ENCODE measurements around the gene ICAM3. TPM values are rescaled to one million over a fixed set of nuclear protein-coding genes. Genes with fewer than 3 reads are reported as not detected.

ICAM3 gene
- total and polyA plus RNA-seq, 9 donors = 5.4 to 7.5 (median 5.8) TPM

- DNase-seq = no peak
- WGBS (ENCODE audit: insufficient coverage) = 89% methylated on average over 12 of the region's 13 CpGs
- H3K36me3 ChIP-seq (ENCODE audit: control insufficient read depth, insufficient read depth, low read length) = no peaks in the 10 kb centered on the region
- H3K4me1 ChIP-seq (ENCODE audit: control insufficient read depth, insufficient read depth, low read length) = peaks cover 32% of the 10 kb centered on the region
- no peaks in the 10 kb centered on the region for H3K9me3 ChIP-seq (replicated peaks; ENCODE audit: control insufficient read depth, low read depth, low read length)
- H3K27me3 ChIP-seq (ENCODE audit: control insufficient read depth, insufficient read depth, low read length) = peaks cover 41% of the 10 kb centered on the region
- H3K4me3 ChIP-seq (ENCODE audit: low read length) = no peak overlapping the region
- H3K27ac ChIP-seq (ENCODE audit: low read length) = no peak overlapping the region
Observed at GRCh38 chr19:10284960-10285278, 54.5 kb downstream of the ICAM3 start.

- peaks cover 37% of the 10 kb centered on the region for H3K27me3 ChIP-seq (ENCODE audit: control insufficient read depth, insufficient read depth, low read length)
- H3K27ac ChIP-seq (ENCODE audit: low read length) = no peak overlapping the region
- no peak for DNase-seq
- 85% methylated on average over 30 of the region's 34 CpGs for WGBS (ENCODE audit: insufficient coverage)
- H3K4me3 ChIP-seq (ENCODE audit: low read length) = no peak overlapping the region
- no peaks in the 10 kb centered on the region for H3K9me3 ChIP-seq (replicated peaks; ENCODE audit: control insufficient read depth, low read depth, low read length)
- no peaks in the 10 kb centered on the region for H3K36me3 ChIP-seq (ENCODE audit: control insufficient read depth, insufficient read depth, low read length)
- H3K4me1 ChIP-seq (ENCODE audit: control insufficient read depth, insufficient read depth, low read length) = peaks cover 26% of the 10 kb centered on the region
Observed at GRCh38 chr19:10284065-10284959, 55.1 kb downstream of the ICAM3 start.

Other genes starting within 250 kb of the ICAM3 start
- 19.6 TPM for gene ANGPTL6, start 236.9 kb downstream of the ICAM3 start, total RNA-seq
- gene ANGPTL6, start 236.9 kb downstream of the ICAM3 start, polyA plus RNA-seq (ENCODE audit: insufficient read depth in 1 of 8, insufficient read length in 8 of 8, low replicate concordance in 1 of 8) = 10 to 100 TPM in 3 of 8 donors, 1 to 10 TPM in 5; 2.4 to 23.7 (median 6.9) TPM
- gene PPAN, start 233.3 kb downstream of the ICAM3 start, total RNA-seq = 17.6 TPM
- 10 to 100 TPM; 24.0 to 32.7 (median 30.2) TPM for gene PPAN, start 233.3 kb downstream of the ICAM3 start, polyA plus RNA-seq (ENCODE audit: insufficient read depth in 1 of 8, insufficient read length in 8 of 8, low replicate concordance in 1 of 8)
- gene P2RY11, start 227.9 kb downstream of the ICAM3 start, total RNA-seq = 2.7 TPM
- gene P2RY11, start 227.9 kb downstream of the ICAM3 start, polyA plus RNA-seq (ENCODE audit: insufficient read depth in 1 of 8, insufficient read length in 8 of 8, low replicate concordance in 1 of 8) = 10 to 100 TPM in 4 of 8 donors, 1 to 10 TPM in 4; 7.0 to 14.2 (median 10.8) TPM
- gene EIF3G, start 219.7 kb downstream of the ICAM3 start, total RNA-seq = 299 TPM
- 100 to 1,000 TPM; 235 to 276 (median 256) TPM for gene EIF3G, start 219.7 kb downstream of the ICAM3 start, polyA plus RNA-seq (ENCODE audit: insufficient read depth in 1 of 8, insufficient read length in 8 of 8, low replicate concordance in 1 of 8)
- gene DNMT1, start 144.7 kb downstream of the ICAM3 start, total RNA-seq = 28.3 TPM
- gene DNMT1, start 144.7 kb downstream of the ICAM3 start, polyA plus RNA-seq (ENCODE audit: insufficient read depth in 1 of 8, insufficient read length in 8 of 8, low replicate concordance in 1 of 8) = 10 to 100 TPM; 58.4 to 83.7 (median 71.9) TPM
- 11.2 TPM for gene S1PR2, start 108.3 kb downstream of the ICAM3 start, total RNA-seq
- gene S1PR2, start 108.3 kb downstream of the ICAM3 start, polyA plus RNA-seq (ENCODE audit: insufficient read depth in 1 of 8, insufficient read length in 8 of 8, low replicate concordance in 1 of 8) = 10 to 100 TPM in 7 of 8 donors, 1 to 10 TPM in 1; 9.3 to 18.8 (median 12.8) TPM
- gene MRPL4, start 87.4 kb downstream of the ICAM3 start, total RNA-seq = 23.5 TPM
- 10 to 100 TPM; 29.4 to 37.8 (median 34.5) TPM for gene MRPL4, start 87.4 kb downstream of the ICAM3 start, polyA plus RNA-seq (ENCODE audit: insufficient read depth in 1 of 8, insufficient read length in 8 of 8, low replicate concordance in 1 of 8)
- gene ICAM1, start 68.5 kb downstream of the ICAM3 start, total RNA-seq = 4.7 TPM
- gene ICAM1, start 68.5 kb downstream of the ICAM3 start, polyA plus RNA-seq (ENCODE audit: insufficient read depth in 1 of 8, insufficient read length in 8 of 8, low replicate concordance in 1 of 8) = 10 to 100 TPM in 1 of 8 donors, 1 to 10 TPM in 7; 7.1 to 10.1 (median 8.3) TPM
- gene ICAM4, start 52.7 kb downstream of the ICAM3 start, total RNA-seq = 0.35 TPM
- gene ICAM4, start 52.7 kb downstream of the ICAM3 start, polyA plus RNA-seq (ENCODE audit: insufficient read depth in 1 of 8, insufficient read length in 8 of 8, low replicate concordance in 1 of 8) = 1 to 10 TPM in 1 of 8 donors, under 1 TPM in 7; 0.36 to 1.2 (median 0.49) TPM
- not detected for gene ICAM5, start 49.7 kb downstream of the ICAM3 start, total RNA-seq
- under 1 TPM in 6 of 8 donors, not detected in 2; 0.04 to 0.61 (median 0.13) TPM for gene ICAM5, start 49.7 kb downstream of the ICAM3 start, polyA plus RNA-seq (ENCODE audit: insufficient read depth in 1 of 8, insufficient read length in 8 of 8, low replicate concordance in 1 of 8)
- 4.4 TPM for gene ZGLP1, start 29.8 kb downstream of the ICAM3 start, total RNA-seq
- gene ZGLP1, start 29.8 kb downstream of the ICAM3 start, polyA plus RNA-seq (ENCODE audit: insufficient read depth in 1 of 8, insufficient read length in 8 of 8, low replicate concordance in 1 of 8) = 1 to 10 TPM; 1.9 to 5.6 (median 3.3) TPM
- 21.6 TPM for gene FDX2, start 23.6 kb downstream of the ICAM3 start, total RNA-seq
- 10 to 100 TPM; 16.9 to 20.0 (median 18.8) TPM for gene FDX2, start 23.6 kb downstream of the ICAM3 start, polyA plus RNA-seq (ENCODE audit: insufficient read depth in 1 of 8, insufficient read length in 8 of 8, low replicate concordance in 1 of 8)
- 4.4 TPM for gene RAVER1, start 6.1 kb downstream of the ICAM3 start, total RNA-seq
- gene RAVER1, start 6.1 kb downstream of the ICAM3 start, polyA plus RNA-seq (ENCODE audit: insufficient read depth in 1 of 8, insufficient read length in 8 of 8, low replicate concordance in 1 of 8) = 10 to 100 TPM; 11.3 to 21.7 (median 17.6) TPM
- 55.1 TPM for gene TYK2, start 40.9 kb upstream of the ICAM3 start, total RNA-seq
- 10 to 100 TPM; 54.8 to 89.6 (median 73.6) TPM for gene TYK2, start 40.9 kb upstream of the ICAM3 start, polyA plus RNA-seq (ENCODE audit: insufficient read depth in 1 of 8, insufficient read length in 8 of 8, low replicate concordance in 1 of 8)
- 128 TPM for gene CDC37, start 63.9 kb upstream of the ICAM3 start, total RNA-seq
- gene CDC37, start 63.9 kb upstream of the ICAM3 start, polyA plus RNA-seq (ENCODE audit: insufficient read depth in 1 of 8, insufficient read length in 8 of 8, low replicate concordance in 1 of 8) = 100 to 1,000 TPM; 133 to 166 (median 146) TPM
- 1.2 TPM for gene PDE4A, start 80.9 kb upstream of the ICAM3 start, total RNA-seq
- 1 to 10 TPM; 2.1 to 4.0 (median 3.1) TPM for gene PDE4A, start 80.9 kb upstream of the ICAM3 start, polyA plus RNA-seq (ENCODE audit: insufficient read depth in 1 of 8, insufficient read length in 8 of 8, low replicate concordance in 1 of 8)
- 55.2 TPM for gene KEAP1, start 163.7 kb upstream of the ICAM3 start, total RNA-seq
- 10 to 100 TPM; 58.2 to 75.0 (median 69.6) TPM for gene KEAP1, start 163.7 kb upstream of the ICAM3 start, polyA plus RNA-seq (ENCODE audit: insufficient read depth in 1 of 8, insufficient read length in 8 of 8, low replicate concordance in 1 of 8)
- gene S1PR5, start 177.8 kb upstream of the ICAM3 start, total RNA-seq = 0.75 TPM
- 1 to 10 TPM in 5 of 8 donors, under 1 TPM in 3; 0.67 to 2.2 (median 1.4) TPM for gene S1PR5, start 177.8 kb upstream of the ICAM3 start, polyA plus RNA-seq (ENCODE audit: insufficient read depth in 1 of 8, insufficient read length in 8 of 8, low replicate concordance in 1 of 8)
- gene ATG4D, start 204.3 kb upstream of the ICAM3 start, total RNA-seq = 16.4 TPM
- gene ATG4D, start 204.3 kb upstream of the ICAM3 start, polyA plus RNA-seq (ENCODE audit: insufficient read depth in 1 of 8, insufficient read length in 8 of 8, low replicate concordance in 1 of 8) = 10 to 100 TPM; 18.1 to 25.6 (median 24.9) TPM
- gene KRI1, start 226.4 kb upstream of the ICAM3 start, total RNA-seq = 8.5 TPM
- gene KRI1, start 226.4 kb upstream of the ICAM3 start, polyA plus RNA-seq (ENCODE audit: insufficient read depth in 1 of 8, insufficient read length in 8 of 8, low replicate concordance in 1 of 8) = 10 to 100 TPM; 22.5 to 29.0 (median 25.9) TPM
- gene CDKN2D, start 229.4 kb upstream of the ICAM3 start, total RNA-seq = 6.8 TPM
- 10 to 100 TPM; 14.5 to 19.5 (median 16.5) TPM for gene CDKN2D, start 229.4 kb upstream of the ICAM3 start, polyA plus RNA-seq (ENCODE audit: insufficient read depth in 1 of 8, insufficient read length in 8 of 8, low replicate concordance in 1 of 8)
- gene AP1M2, start 247.7 kb upstream of the ICAM3 start, total RNA-seq = 0.27 TPM
- gene AP1M2, start 247.7 kb upstream of the ICAM3 start, polyA plus RNA-seq (ENCODE audit: insufficient read depth in 1 of 8, insufficient read length in 8 of 8, low replicate concordance in 1 of 8) = 1 to 10 TPM in 2 of 8 donors, under 1 TPM in 4, not detected in 2; 0.20 to 4.0 (median 0.60) TPM

All from muscle of leg (tissue), 11 donors.